Upper lobe of right lung (tissue), 1 donor: Measurements from ENCODE around the gene FAM13B. TPM values are rescaled to one million over a fixed set of nuclear protein-coding genes. Genes with fewer than 3 reads are reported as not detected.

Source experiments
- ATAC-seq: fragments of 200-7000 bp; cut with Tn5 transposase; one replicate; pipeline ENCODE4 v1.9.1; 2020; ENCODE audit warnings: mild to moderate bottlenecking, moderate library complexity
- DNase-seq: peaks from one replicate; pipeline ENCODE4 v3.0.0-alpha.2; 2020
- H3K27ac ChIP-seq: fragments of 200-600 bp; one replicate; pipeline ENCODE4 v1.8.0; 2022
- H3K27me3 ChIP-seq: fragments of 200-600 bp; one replicate; pipeline ENCODE4 v1.8.0; 2022; ENCODE audit warnings: mild to moderate bottlenecking
- H3K36me3 ChIP-seq: fragments of 200-600 bp; one replicate; pipeline ENCODE4 v1.8.0; 2022
- H3K4me1 ChIP-seq: fragments of 200-600 bp; one replicate; pipeline ENCODE4 v1.8.0; 2022
- H3K4me3 ChIP-seq: fragments of 200-600 bp; one replicate; pipeline ENCODE4 v1.8.0; 2022; ENCODE audit warnings: mild to moderate bottlenecking
- H3K9me3 ChIP-seq: fragments of 200-600 bp; one replicate; pipeline ENCODE4 v1.8.0; 2022
- CTCF ChIP-seq: fragments of 200-600 bp; IDR thresholded peaks from one replicate; pipeline ENCODE4 v1.8.0; 2022; ENCODE audit warnings: antibody characterized with exemption
- intact Hi-C: fragments of 100-400 bp; cut with DNase I; formaldehyde crosslinking; loops from one replicate; pipeline ENCODE4 v1.11.0; 2022
- total RNA-seq: library from RNA; stranded (reverse); fragmentation: NEBNext Ultra II Directional; extraction: Animal tissue kit (Norgen Biotek cat#: 25700); gene quantifications from one replicate; pipeline ENCODE4 v1.2.1, GENCODE V29; 2021
- donor health status: DM: no; HTN: yes; CAD: no; lungs with severe emphysema.

FAM13B gene
- total RNA-seq, 1 donor from 2014 or later = 42.4 TPM

- peak; percentile 79 for TF ChIP-seq CTCF
- intact Hi-C loops = no loop called here
These were observed 36.1 kb upstream of the FAM13B start for GRCh38 chr5:138068742-138069600.

GRCh38 chr5:138067945-138068344 is 35.1 kb upstream of the FAM13B start:
- no peak for DNase-seq
- H3K27ac ChIP-seq = no peak overlapping the region
- H3K27me3 ChIP-seq = no peaks in the 10 kb centered on the region
- no peaks in the 10 kb centered on the region for H3K36me3 ChIP-seq
- no peak for ATAC-seq
- H3K9me3 ChIP-seq = no peaks in the 10 kb centered on the region
- intact Hi-C loops = no loop called here
- H3K4me1 ChIP-seq = no peaks in the 10 kb centered on the region
- no peak overlapping the region for H3K4me3 ChIP-seq
- TF ChIP-seq CTCF = no peak

More at GRCh38 chr5:138068742-138069600, 36.1 kb upstream of the FAM13B start:
- Histone ChIP-seq H3K4me1 (no peaks in the 10 kb centered on the region), H3K27me3 (no peaks in the 10 kb centered on the region), H3K27ac (no peak overlapping the region), H3K9me3 (no peaks in the 10 kb centered on the region), H3K36me3 (no peaks in the 10 kb centered on the region), H3K4me3 (no peak overlapping the region)
- DNase-seq = peak; percentile 86
- ATAC-seq = peak; percentile 95

- Histone ChIP-seq H3K4me3 (no peak overlapping the region), H3K27me3 (no peaks in the 10 kb centered on the region), H3K27ac (no peak overlapping the region), H3K36me3 (no peaks in the 10 kb centered on the region), H3K4me1 (no peaks in the 10 kb centered on the region), H3K9me3 (no peaks in the 10 kb centered on the region)
- DNase-seq = no peak
- no peak for ATAC-seq
- peak; percentile 15 for TF ChIP-seq CTCF
- intact Hi-C loops = no loop called here
These were observed 32.2 kb upstream of the FAM13B start for GRCh38 chr5:138065102-138065501.

- no peak for TF ChIP-seq CTCF
- Histone ChIP-seq H3K27ac (no peak overlapping the region), H3K9me3 (no peaks in the 10 kb centered on the region), H3K36me3 (no peaks in the 10 kb centered on the region), H3K4me1 (no peaks in the 10 kb centered on the region), H3K4me3 (no peak overlapping the region), H3K27me3 (no peaks in the 10 kb centered on the region)
- ATAC-seq = no peak
- no peak for DNase-seq
- intact Hi-C loops = no loop called here
These were observed 31.6 kb upstream of the FAM13B start for GRCh38 chr5:138064526-138064925.

- intact Hi-C loops = no loop called here
- no peak for TF ChIP-seq CTCF
These were observed 22.1 kb upstream of the FAM13B start for GRCh38 chr5:138054847-138055558.

More at GRCh38 chr5:138054847-138055558, 22.1 kb upstream of the FAM13B start:
- Histone ChIP-seq H3K27me3 (no peaks in the 10 kb centered on the region), H3K4me1 (no peaks in the 10 kb centered on the region), H3K4me3 (no peak overlapping the region), H3K9me3 (no peaks in the 10 kb centered on the region), H3K36me3 (no peaks in the 10 kb centered on the region), H3K27ac (no peak overlapping the region)
- DNase-seq (no peak), ATAC-seq (no peak)
